Measurements from ENCODE around the gene NME7. TPM values are rescaled to one million over a fixed set of nuclear protein-coding genes. Genes with fewer than 3 reads are reported as not detected.

The NME7 gene
- total RNA-seq, 1 experiment from 2014 or later, result 21.8 TPM

GRCh38 chr1:169102567-169102966 is 265.0 kb downstream of the NME7 start:
- Histone ChIP-seq H3K4me2 (ENCODE audit: low read length) (peak overlapping the region; percentile 43), H3K4me1 (ENCODE audit: control insufficient read depth in 1 of 2, insufficient read depth in 2 of 2, low read length in 2 of 2) (peaks cover 25 to 34% of the 10 kb centered on the region in 2 experiments)
- POLR2A ChIA-PET, result no interaction called here

GRCh38 chr1:169100651-169101088 is 266.9 kb downstream of the NME7 start:
- Histone ChIP-seq H3K4me2 (ENCODE audit: low read length) (no peak overlapping the region), H3K4me1 (ENCODE audit: control insufficient read depth in 1 of 2, insufficient read depth in 2 of 2, low read length in 2 of 2) (peaks cover 25 to 33% of the 10 kb centered on the region in 2 experiments), H3K9me2 (ENCODE audit: insufficient read depth) (no peaks in the 10 kb centered on the region), H3K27ac (ENCODE audit: low read depth, low read length) (no peak overlapping the region), H3K36me3 (ENCODE audit: control insufficient read depth in 1 of 2, insufficient read depth in 2 of 2, low read length in 2 of 2) (no peaks in the 10 kb centered on the region), H4K20me1 (ENCODE audit: insufficient read depth) (no peaks in the 10 kb centered on the region), H3K9me3 (ENCODE audit: control insufficient read depth in 1 of 2, insufficient read depth in 1 of 2, low read depth in 1 of 2, low read length in 2 of 2) (no peaks in the 10 kb centered on the region), H2AFZ (ENCODE audit: low read depth, low read length, poor library complexity, severe bottlenecking) (no peak overlapping the region), H3K79me2 (ENCODE audit: insufficient read depth, low read length) (no peaks in the 10 kb centered on the region), H3K4me3 (replicated peaks in 1 of 2; ENCODE audit: low read depth in 1 of 2, low read length in 2 of 2) (no peak overlapping the region), H3K9ac (ENCODE audit: low read length) (no peak overlapping the region), H3K27me3 (ENCODE audit: insufficient read depth, low read length) (no peaks in the 10 kb centered on the region)
- BruUV-seq (replicated peaks), result no TSS peak
- ChIA-PET CTCF (no interaction called here), RAD21 (ENCODE audit: low non-redundant PET in 1 of 2, low total read pairs in 2 of 2, uncharacterized antibody in 2 of 2, unreplicated experiment in 2 of 2) (no interaction called here), POLR2A (no interaction called here)
- DNase-seq (ENCODE audit: low read depth, low spot score) (no peak), ATAC-seq (no peak)
- no peak for TF ChIP-seq ZBTB33 (IDR thresholded peaks at IDR 0.05; ENCODE audit: extremely low read depth, insufficient replicate concordance, low read length)
- TF ChIP-seq CBX3 (IDR thresholded peaks at IDR 0.05; ENCODE audit: low read depth), result no peak
- no peak for TF ChIP-seq MAX (IDR thresholded peaks at IDR 0.05)
- no peak for TF ChIP-seq ZNF274 (IDR thresholded peaks at IDR 0.05; ENCODE audit: low read depth, low read length)
- TF ChIP-seq SIN3A (IDR thresholded peaks at IDR 0.05; ENCODE audit: low read depth), result no peak
- intact Hi-C loops (cut with micrococcal nuclease), result no loop called here

More at GRCh38 chr1:169102567-169102966, 265.0 kb downstream of the NME7 start:
- peak; percentile 17; the same call in 1 of the 2 replicates for TF ChIP-seq MAX (IDR thresholded peaks at IDR 0.05)
- peak; percentile 44; the same call in 1 of the 2 replicates for TF ChIP-seq FOSL1 (IDR thresholded peaks at IDR 0.05; ENCODE audit: low read depth)
- no peak for TF ChIP-seq ZFX (IDR thresholded peaks at IDR 0.05)
- no peaks in the 10 kb centered on the region for H3K36me3 ChIP-seq (ENCODE audit: control insufficient read depth in 1 of 2, insufficient read depth in 2 of 2, low read length in 2 of 2)
- CTCF ChIA-PET, result no interaction called here
- no peak overlapping the region for H3K27ac ChIP-seq (ENCODE audit: low read depth, low read length)
- intact Hi-C loops (cut with micrococcal nuclease), result no loop called here
- ATAC-seq (no peak), DNase-seq (ENCODE audit: low read depth, low spot score) (no peak)
- no peaks in the 10 kb centered on the region for H3K27me3 ChIP-seq (ENCODE audit: insufficient read depth, low read length)
- H3K4me3 ChIP-seq (replicated peaks in 1 of 2; ENCODE audit: low read depth in 1 of 2, low read length in 2 of 2), result no peak overlapping the region
- H2AFZ ChIP-seq (ENCODE audit: low read depth, low read length, poor library complexity, severe bottlenecking), result no peak overlapping the region
- BruUV-seq (replicated peaks), result no TSS peak
- no peak overlapping the region; the same call in 1 of the 2 replicates for H3K9ac ChIP-seq (ENCODE audit: low read length)
- RAD21 ChIA-PET (ENCODE audit: low non-redundant PET in 1 of 2, low total read pairs in 2 of 2, uncharacterized antibody in 2 of 2, unreplicated experiment in 2 of 2), result no interaction called here
- H4K20me1 ChIP-seq (ENCODE audit: insufficient read depth), result no peaks in the 10 kb centered on the region
- H3K9me2 ChIP-seq (ENCODE audit: insufficient read depth), result no peaks in the 10 kb centered on the region
- H3K9me3 ChIP-seq (ENCODE audit: control insufficient read depth in 1 of 2, insufficient read depth in 1 of 2, low read depth in 1 of 2, low read length in 2 of 2), result no peaks in the 10 kb centered on the region
- H3K79me2 ChIP-seq (ENCODE audit: insufficient read depth, low read length), result peaks cover 11% of the 10 kb centered on the region
